NT2/D1 (cell line): ENCODE data around the gene IL25.

Experiments used
- SUZ12 ChIP-seq: IDR thresholded peaks from 2 replicates; pipeline ENCODE4 v1.6.1; 2011; ENCODE audit not compliant: insufficient read length, insufficient read depth; ENCODE audit errors: extremely low read depth
- YY1 ChIP-seq: IDR thresholded peaks from 2 replicates; pipeline ENCODE4 v1.6.1; 2011; ENCODE audit not compliant: insufficient read length, insufficient read depth

- TF ChIP-seq YY1: no peak
- no peak for TF ChIP-seq SUZ12
These were observed 15.3 kb upstream of the IL25 start for GRCh38 chr14:23357261-23357660.
